Activated CD4-positive, CD25-positive, alpha-beta regulatory T cell treated with anti-CD3 and anti-CD28 coated beads, Interleukin-2, amount 50 U/mL, for 72 hours (primary cell): ENCODE data around the gene FAM89B.

Experiments
- DNase-seq: peaks from one replicate; pipeline ENCODE4 v3.0.0; 2021

Gene FAM89B

GRCh38 chr11:65539744-65540289, 32.5 kb upstream of the FAM89B start:
- peak; percentile 53 for DNase-seq

GRCh38 chr11:65540290-65541092, 31.8 kb upstream of the FAM89B start:
- peak; percentile 88 for DNase-seq

GRCh38 chr11:65541093-65541982, 31.0 kb upstream of the FAM89B start:
- no peak for DNase-seq

GRCh38 chr11:65542738-65543390, 29.5 kb upstream of the FAM89B start:
- no peak for DNase-seq

- DNase-seq, result no peak
Measured at GRCh38 chr11:65545853-65546216, 26.5 kb upstream of the FAM89B start.

- peak; percentile 99 for DNase-seq
Measured at GRCh38 chr11:65546217-65546958, 25.9 kb upstream of the FAM89B start.

- no peak for DNase-seq
Measured at GRCh38 chr11:65547446-65548125, 24.8 kb upstream of the FAM89B start.

- no peak for DNase-seq
Measured at GRCh38 chr11:65548395-65548794, 23.9 kb upstream of the FAM89B start.

GRCh38 chr11:65549096-65549495, 23.2 kb upstream of the FAM89B start:
- no peak for DNase-seq

GRCh38 chr11:65551572-65552387, 20.6 kb upstream of the FAM89B start:
- DNase-seq, result peak; percentile 64

- no peak for DNase-seq
Measured at GRCh38 chr11:65552388-65552951, 19.9 kb upstream of the FAM89B start.

GRCh38 chr11:65553301-65554001, 18.9 kb upstream of the FAM89B start:
- DNase-seq, result no peak

- no peak for DNase-seq
Measured at GRCh38 chr11:65554057-65554818, 18.1 kb upstream of the FAM89B start.

GRCh38 chr11:65554842-65555430, 17.4 kb upstream of the FAM89B start:
- DNase-seq, result no peak

- DNase-seq, result no peak
Measured at GRCh38 chr11:65555693-65556231, 16.6 kb upstream of the FAM89B start.

GRCh38 chr11:65556470-65557279, 15.7 kb upstream of the FAM89B start:
- DNase-seq, result no peak

GRCh38 chr11:65557280-65558001, 14.9 kb upstream of the FAM89B start:
- no peak for DNase-seq
